ENCODE measurements around the gene HTR4.

- no peak for TF ChIP-seq CTCF (IDR thresholded peaks at IDR 0.05)
- no peak for TF ChIP-seq POLR2A (IDR thresholded peaks at IDR 0.05)
These were observed 2.8 kb downstream of the HTR4 start for GRCh38 chr5:148651528-148651927.

All from tibial nerve (tissue), 3 donors.